ENCODE data around the gene KCNIP1. TPM values are rescaled to one million over a fixed set of nuclear protein-coding genes. Genes with fewer than 3 reads are reported as not detected.

Gene KCNIP1
- total and polyA plus RNA-seq, 10 of the 15 experiments (the other 5 are each of a cell fraction or from before 2014, with no cell fraction given) = not detected

GRCh38 chr5:170523142-170523551 is 19.3 kb downstream of the KCNIP1 start (continued):
- TF ChIP-seq ZBTB40 (IDR thresholded peaks at IDR 0.05; ENCODE audit: borderline replicate concordance) = no peak
- no peak for TF ChIP-seq TBL1XR1 (IDR thresholded peaks at IDR 0.05; ENCODE audit: low read depth, low read length)
- no peak for TF ChIP-seq PML (IDR thresholded peaks at IDR 0.05; ENCODE audit: low read length)
- no peak for TF ChIP-seq BRCA1 (IDR thresholded peaks at IDR 0.05; ENCODE audit: low read depth, low read length)
- TF ChIP-seq HCFC1 (IDR thresholded peaks at IDR 0.05; ENCODE audit: low read length) = no peak

- RAD21 ChIA-PET (ENCODE audit: unreplicated experiment) = no interaction called here
Observed at GRCh38 chr5:170523830-170524229, 20.0 kb downstream of the KCNIP1 start.

More at GRCh38 chr5:170523830-170524229, 20.0 kb downstream of the KCNIP1 start:
- Histone ChIP-seq H3K79me2 (ENCODE audit: control insufficient read depth, insufficient read depth, low read length) (no peaks in the 10 kb centered on the region), H3K27me3 (replicated peaks in 1 of 2; ENCODE audit: control insufficient read depth in 2 of 2, insufficient read depth in 2 of 2, low read length in 1 of 2) (no peaks in the 10 kb centered on the region; a peak in 2 of 4 replicates), H4K20me1 (ENCODE audit: control insufficient read depth, insufficient read depth) (no peaks in the 10 kb centered on the region), H3K27ac (ENCODE audit: control insufficient read depth, insufficient read depth) (no peak overlapping the region), H3K4me3 (no peak overlapping the region), H3K9ac (ENCODE audit: control insufficient read depth, insufficient read depth, low read length) (no peak overlapping the region), H3K9me3 (replicated peaks; ENCODE audit: control insufficient read depth, insufficient read depth, low read length) (no peaks in the 10 kb centered on the region), H3K4me1 (ENCODE audit: control insufficient read depth, insufficient read depth, low read length) (no peaks in the 10 kb centered on the region), H3K36me3 (ENCODE audit: control insufficient read depth in 2 of 2, insufficient read depth in 2 of 2, low read length in 1 of 2) (no peaks in the 10 kb centered on the region), H3K4me2 (ENCODE audit: control insufficient read depth, insufficient read depth) (no peak overlapping the region), H2AFZ (ENCODE audit: control insufficient read depth, low read depth, low read length) (no peak overlapping the region)
- ATAC-seq (no peak), FAIRE-seq (no peak), DNase-seq (ENCODE audit: low read depth, low spot score) (no peak)
- WGBS (ENCODE audit: insufficient coverage, insufficient replicate concordance, low lambda C conversion rate, missing lambda C conversion rate) = 0% methylated on average over 2 of the region's 2 CpGs
- intact Hi-C loops (cut with micrococcal nuclease; ENCODE audit: unreplicated experiment) (no loop called here), in situ Hi-C loops (cut with MboI) (no loop called here)
- SMC1A ChIA-PET (ENCODE audit: uncharacterized antibody, unreplicated experiment) = no interaction called here
- no TSS peak for BruUV-seq (replicated peaks)
- CTCF ChIA-PET = no interaction called here
- POLR2A ChIA-PET = no interaction called here
- TF ChIP-seq MYB (IDR thresholded peaks at IDR 0.05; ENCODE audit: borderline replicate concordance, low read depth, low read length) (no peak), ZNF217 (IDR thresholded peaks at IDR 0.05) (no peak), IKZF2 (IDR thresholded peaks at IDR 0.05) (no peak), ZNF207 (IDR thresholded peaks at IDR 0.05; ENCODE audit: borderline replicate concordance) (no peak), CHD4 (IDR thresholded peaks at IDR 0.05) (no peak), PML (IDR thresholded peaks at IDR 0.05; ENCODE audit: low read length) (no peak), MTA3 (IDR thresholded peaks at IDR 0.05; ENCODE audit: borderline replicate concordance, low read length) (no peak)

Measured in GM12878 (cell line).